PC-9 (cell line): Measurements from ENCODE around the gene LHX6.

Source experiments
- EZH2 ChIP-seq: fragments of 200-600 bp; sonication (generic); IDR thresholded peaks from 2 replicates; pipeline ENCODE4 v1.8.0; 2017; ENCODE audit warnings: antibody characterized with exemption, low read depth
- TF ChIP-seq, protein P1 (sequence below): fragments of 200-600 bp; sonication (generic); conservative IDR thresholded peaks from 2 replicates; pipeline ENCODE4 v1.6.1; 2017; ENCODE audit warnings: mixed run types, antibody characterized with exemption, mild to moderate bottlenecking, moderate library complexity

DNA sequence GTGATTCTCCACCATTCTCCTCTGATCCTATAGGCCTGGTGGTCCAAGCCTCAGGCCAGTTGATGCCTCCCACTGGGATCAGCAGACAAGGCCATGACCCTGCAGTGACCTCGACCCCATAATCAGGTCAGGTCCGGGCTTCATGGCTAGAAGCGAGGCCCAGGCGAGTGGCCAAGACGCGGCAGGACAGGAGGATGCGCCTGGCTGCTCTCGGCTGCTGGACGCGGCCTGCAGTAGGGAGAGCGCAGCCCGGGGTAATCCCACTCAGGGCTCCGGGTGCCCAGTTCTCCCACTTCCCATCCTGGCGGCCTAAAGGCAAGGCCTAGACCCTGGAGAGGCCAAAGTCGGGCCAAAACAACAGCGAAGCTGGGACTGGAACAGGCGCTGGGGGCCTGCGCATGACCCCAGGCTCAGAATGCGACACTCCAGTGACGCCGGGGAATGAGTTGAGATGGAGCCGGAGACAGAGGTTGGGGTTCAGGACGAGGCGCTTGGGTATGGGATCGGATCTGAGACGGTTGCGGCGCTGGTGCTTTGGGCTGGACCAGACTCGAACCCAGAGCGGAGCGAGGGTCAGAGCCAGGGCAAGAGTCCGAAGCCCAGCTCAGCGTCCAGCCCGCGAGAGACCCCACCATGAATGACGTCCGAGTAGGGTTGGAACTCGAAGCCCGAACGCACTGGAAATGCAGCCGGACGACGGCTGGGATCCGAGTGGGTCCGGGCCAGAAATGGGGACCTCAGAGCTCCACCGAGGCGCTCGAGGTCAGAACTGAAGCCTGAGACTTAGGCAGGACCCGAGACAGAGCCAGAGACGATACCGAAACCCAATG, 3.2 kb downstream of the LHX6 start:
- TF ChIP-seq, protein P1, sequence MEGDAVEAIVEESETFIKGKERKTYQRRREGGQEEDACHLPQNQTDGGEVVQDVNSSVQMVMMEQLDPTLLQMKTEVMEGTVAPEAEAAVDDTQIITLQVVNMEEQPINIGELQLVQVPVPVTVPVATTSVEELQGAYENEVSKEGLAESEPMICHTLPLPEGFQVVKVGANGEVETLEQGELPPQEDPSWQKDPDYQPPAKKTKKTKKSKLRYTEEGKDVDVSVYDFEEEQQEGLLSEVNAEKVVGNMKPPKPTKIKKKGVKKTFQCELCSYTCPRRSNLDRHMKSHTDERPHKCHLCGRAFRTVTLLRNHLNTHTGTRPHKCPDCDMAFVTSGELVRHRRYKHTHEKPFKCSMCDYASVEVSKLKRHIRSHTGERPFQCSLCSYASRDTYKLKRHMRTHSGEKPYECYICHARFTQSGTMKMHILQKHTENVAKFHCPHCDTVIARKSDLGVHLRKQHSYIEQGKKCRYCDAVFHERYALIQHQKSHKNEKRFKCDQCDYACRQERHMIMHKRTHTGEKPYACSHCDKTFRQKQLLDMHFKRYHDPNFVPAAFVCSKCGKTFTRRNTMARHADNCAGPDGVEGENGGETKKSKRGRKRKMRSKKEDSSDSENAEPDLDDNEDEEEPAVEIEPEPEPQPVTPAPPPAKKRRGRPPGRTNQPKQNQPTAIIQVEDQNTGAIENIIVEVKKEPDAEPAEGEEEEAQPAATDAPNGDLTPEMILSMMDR, result no peak
- no peak for TF ChIP-seq EZH2
